T-helper 2 cell treated with Interferon-gamma antibody and Interleukin-4, amounts not matched to agents 100 ng/mL and 5 ng/mL, for 36 hours (primary cell): ENCODE measurements around the gene STEEP1. TPM values are rescaled to one million over a fixed set of nuclear protein-coding genes. Genes with fewer than 3 reads are reported as not detected.
"Not testable (repeated sequence)": the region's sequence is repeated elsewhere in the genome, so short reads cannot be mapped to it uniquely, and the experiment has no call there.

Source experiments
- intact Hi-C: fragments of 100-400 bp; cut with micrococcal nuclease; formaldehyde crosslinking; loops from one replicate; pipeline ENCODE4 v1.15.1; 2023
- total RNA-seq: library from RNA; stranded (reverse); gene quantifications from 2 replicates; pipeline ENCODE4 v1.2.3, GENCODE V29; 2022

STEEP1 gene
- total RNA-seq, 1 donor from 2014 or later, result 21.0 TPM

DNA sequence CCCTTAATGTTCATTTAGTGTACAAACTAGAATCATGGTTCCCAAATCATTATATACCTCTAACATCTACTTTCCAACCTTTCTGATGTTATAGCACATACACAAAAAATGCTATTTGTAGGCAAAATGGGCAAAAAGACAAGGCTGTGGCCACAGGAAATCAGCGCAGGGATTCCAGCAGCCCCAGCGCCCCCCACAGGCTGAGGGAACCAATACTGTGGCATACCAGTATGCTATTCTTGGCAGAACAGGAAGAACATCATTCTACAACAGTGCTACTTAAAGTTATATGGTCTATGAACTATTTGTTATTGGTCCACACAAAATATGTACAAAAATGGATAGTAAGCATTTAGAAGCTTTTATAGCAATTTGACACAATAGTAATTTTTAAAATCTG, 25.3 kb downstream of the STEEP1 start:
- intact Hi-C loops, result no loop called here

- intact Hi-C loops, result no loop called here
Observed at GRCh38 chrX:119537487-119537886, 27.7 kb downstream of the STEEP1 start.

DNA sequence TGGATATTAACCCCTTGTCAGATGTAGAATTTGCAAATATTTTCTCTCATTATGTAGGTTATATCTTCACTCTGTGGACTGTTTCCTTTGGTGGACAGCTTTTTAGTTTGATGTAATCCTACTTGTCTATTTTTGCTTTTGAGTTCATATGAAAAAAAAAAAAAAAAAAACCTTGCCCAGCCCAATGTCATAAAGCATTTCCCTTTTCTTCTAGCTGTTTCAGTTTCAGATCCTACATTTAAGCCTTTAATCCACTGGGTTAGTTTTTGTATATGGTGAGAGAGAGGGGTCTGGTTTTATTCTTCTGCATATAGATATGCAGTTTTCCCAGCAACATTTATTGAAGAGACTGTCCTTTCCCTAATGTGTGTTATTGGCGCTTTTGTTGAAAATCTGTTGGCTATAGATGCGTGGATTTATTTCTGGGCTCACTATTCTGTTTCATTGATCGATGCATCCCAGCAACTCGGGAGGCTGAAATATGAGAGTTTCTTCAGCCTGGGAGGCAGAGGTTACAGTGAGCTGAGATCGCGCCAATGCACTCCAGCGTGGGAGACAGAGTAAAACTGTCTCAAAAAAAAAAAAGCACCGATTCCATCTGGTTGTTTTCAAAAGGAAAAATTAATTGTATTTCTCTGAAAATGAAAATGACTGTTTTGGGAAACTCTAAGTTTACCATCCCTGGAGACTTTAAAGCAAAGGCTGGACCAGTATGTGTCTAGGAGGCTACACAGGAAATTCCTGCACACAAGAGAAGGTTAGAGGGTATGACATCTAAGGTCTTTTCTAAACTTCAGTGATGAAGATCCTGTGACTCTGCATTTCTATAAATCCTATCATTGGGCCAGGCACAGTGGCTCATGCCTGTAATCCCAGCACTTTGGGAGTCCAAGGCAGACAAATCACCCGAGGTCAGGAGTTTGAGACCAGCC, 35.6 kb downstream of the STEEP1 start:
- intact Hi-C loops, result no loop called here

DNA sequence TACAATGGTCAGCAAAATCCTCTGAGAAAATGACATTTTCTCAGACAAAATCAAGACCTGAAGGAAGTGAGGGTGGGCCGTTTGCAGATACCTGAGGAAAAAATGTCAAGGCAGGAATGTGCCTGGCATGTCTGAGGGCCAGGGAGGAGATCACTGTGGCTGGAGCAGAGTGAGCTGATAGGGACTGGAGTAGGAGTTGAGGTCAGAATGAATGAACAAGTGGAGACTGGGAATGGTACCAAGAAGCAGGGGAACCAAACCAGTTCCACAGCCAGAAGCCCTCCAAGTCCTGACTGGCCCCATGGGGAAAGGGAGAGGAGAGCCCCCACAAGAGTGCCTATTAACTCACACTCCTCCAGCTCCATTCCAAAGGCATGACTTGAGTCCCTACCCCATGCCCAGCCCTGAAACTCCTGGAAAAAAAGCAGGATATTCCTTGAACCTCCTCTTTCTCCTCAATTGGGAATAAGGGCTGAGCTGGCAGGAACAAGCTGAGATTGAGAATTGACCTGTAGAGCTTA, 41.5 kb downstream of the STEEP1 start:
- intact Hi-C loops, result no loop called here

GRCh38 chrX:119521246-119521645, 44.0 kb downstream of the STEEP1 start:
- intact Hi-C loops, result no loop called here

DNA sequence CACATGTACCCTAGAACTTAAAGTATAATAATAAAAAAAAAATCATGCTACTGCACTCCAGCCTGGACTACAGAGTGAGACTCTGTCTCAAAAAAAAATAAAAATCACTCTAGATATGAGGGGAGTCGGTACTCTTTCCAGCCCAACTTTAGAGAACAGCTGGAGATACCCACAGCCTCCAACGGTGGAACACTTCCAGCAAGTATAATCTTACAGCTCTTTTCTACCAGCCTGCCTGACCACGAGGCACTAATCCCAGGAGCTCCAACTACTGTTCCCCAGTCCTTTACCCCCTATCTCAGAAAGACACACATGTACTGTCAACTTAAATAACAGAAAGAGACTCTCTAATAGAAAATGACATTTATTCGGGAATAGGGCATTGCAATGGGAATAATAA, 46.8 kb downstream of the STEEP1 start:
- intact Hi-C loops, result loop anchor here (5.0 to 10.0 kb wide), 3 partner anchors 89 to 274 kb away; partner anchors contain the start of genes NKRF, RPL39 and SOWAHD

DNA sequence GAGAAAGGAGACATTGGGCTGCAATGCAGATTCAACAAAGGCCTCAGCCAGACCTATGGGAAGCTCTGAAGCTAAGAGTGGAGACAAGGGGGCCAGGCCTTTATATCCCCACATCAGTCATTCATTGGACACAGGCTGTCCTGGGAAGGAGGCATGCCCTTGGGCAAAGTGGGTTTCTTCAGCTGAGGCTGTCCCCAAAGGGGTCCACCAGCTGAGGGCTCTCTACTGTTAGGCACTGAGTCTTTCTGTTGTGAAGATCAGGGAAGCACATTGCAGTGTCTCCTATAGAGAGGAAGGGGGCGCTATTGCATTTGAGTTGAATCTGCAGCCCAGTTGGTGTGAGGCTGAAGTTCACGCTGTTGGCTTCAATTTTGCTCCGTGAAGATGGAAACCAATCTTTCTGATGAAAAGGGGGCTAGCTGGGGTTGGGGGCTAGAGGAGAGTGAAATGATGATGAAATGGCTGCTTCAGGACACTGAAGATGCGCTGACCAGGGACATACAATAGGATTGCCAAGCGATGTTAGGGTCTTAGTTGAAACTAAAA, 49.0 kb downstream of the STEEP1 start:
- intact Hi-C loops, result loop anchor here (1.0 to 10.0 kb wide), 7 partner anchors 47 to 371 kb away; partner anchors contain the start of genes NKRF, RPL39, SLC25A5 and SOWAHD

GRCh38 chrX:119512146-119512800, 52.9 kb downstream of the STEEP1 start:
- intact Hi-C loops, result loop anchor here (10.0 kb wide), 1 partner anchor 243 kb away; the partner anchor contains the start of gene SOWAHD

- intact Hi-C loops, result no loop called here
Observed at GRCh38 chrX:119507206-119507605, 58.0 kb downstream of the STEEP1 start.

GRCh38 chrX:119505945-119506344, 59.3 kb downstream of the STEEP1 start:
- intact Hi-C loops, result no loop called here

DNA sequence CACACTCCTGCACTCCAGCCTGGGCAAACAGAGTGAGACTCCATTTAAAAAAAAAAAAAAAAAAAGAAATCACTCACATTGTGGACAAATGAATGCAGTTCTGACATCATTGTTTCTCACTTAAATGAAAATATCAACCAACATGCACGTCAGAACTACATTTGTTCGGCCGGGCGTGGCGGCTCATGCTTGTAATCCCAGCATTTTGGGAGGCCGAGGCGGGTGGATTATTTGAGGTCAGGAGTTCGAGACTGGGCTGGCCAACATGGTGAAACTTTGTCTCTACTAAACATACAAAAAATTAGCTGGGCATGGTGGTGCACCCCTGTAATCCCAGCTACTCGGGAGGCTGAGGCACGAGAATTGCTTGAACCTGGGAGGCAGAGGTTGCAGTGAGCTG, 60.1 kb downstream of the STEEP1 start:
- intact Hi-C loops, result not testable (repeated sequence)

DNA sequence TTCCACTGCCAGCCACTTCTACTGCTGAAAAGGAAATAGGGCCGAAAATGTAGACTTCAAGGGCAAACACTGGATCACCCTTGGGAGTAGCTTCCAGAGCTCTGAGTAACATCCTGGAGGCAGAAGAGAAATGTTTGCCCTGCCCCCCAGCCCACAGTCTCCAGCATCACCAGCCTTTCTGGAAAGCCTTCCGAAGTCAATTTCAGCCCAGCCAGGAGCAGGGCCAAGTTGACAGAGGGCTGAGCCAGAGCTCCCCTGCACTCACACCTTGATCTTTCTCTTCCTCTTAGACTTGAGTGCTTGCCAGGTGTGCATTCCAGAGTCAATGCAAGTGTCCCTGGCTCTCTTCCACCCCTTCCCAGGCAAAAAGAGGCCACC, 61.7 kb downstream of the STEEP1 start:
- intact Hi-C loops, result no loop called here

- intact Hi-C loops, result no loop called here
Observed at GRCh38 chrX:119502727-119503483, 62.3 kb downstream of the STEEP1 start.

- intact Hi-C loops, result no loop called here
Observed at GRCh38 chrX:119501511-119502148, 63.6 kb downstream of the STEEP1 start.

- intact Hi-C loops, result no loop called here
Observed at GRCh38 chrX:119500061-119500800, 65.0 kb downstream of the STEEP1 start.

DNA sequence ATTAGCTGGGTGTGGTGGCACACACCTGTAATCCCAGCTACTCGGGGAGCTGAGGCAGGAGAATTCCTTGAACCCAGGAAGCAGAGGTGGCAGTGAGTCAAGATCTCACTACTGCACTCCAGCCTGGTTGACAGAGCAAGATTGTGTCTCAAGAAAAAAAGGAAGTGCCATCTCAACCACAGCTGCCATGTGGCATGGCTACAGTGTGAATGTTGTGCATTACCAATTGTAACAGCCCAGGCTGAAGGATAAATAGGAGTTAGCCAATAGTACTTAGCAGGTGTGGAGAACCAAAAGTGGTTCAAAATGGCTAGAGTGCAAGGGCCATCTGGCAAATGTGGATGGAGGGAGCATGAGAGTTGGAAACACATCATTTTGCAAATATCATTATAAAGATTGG, 68.0 kb downstream of the STEEP1 start:
- intact Hi-C loops, result no loop called here

DNA sequence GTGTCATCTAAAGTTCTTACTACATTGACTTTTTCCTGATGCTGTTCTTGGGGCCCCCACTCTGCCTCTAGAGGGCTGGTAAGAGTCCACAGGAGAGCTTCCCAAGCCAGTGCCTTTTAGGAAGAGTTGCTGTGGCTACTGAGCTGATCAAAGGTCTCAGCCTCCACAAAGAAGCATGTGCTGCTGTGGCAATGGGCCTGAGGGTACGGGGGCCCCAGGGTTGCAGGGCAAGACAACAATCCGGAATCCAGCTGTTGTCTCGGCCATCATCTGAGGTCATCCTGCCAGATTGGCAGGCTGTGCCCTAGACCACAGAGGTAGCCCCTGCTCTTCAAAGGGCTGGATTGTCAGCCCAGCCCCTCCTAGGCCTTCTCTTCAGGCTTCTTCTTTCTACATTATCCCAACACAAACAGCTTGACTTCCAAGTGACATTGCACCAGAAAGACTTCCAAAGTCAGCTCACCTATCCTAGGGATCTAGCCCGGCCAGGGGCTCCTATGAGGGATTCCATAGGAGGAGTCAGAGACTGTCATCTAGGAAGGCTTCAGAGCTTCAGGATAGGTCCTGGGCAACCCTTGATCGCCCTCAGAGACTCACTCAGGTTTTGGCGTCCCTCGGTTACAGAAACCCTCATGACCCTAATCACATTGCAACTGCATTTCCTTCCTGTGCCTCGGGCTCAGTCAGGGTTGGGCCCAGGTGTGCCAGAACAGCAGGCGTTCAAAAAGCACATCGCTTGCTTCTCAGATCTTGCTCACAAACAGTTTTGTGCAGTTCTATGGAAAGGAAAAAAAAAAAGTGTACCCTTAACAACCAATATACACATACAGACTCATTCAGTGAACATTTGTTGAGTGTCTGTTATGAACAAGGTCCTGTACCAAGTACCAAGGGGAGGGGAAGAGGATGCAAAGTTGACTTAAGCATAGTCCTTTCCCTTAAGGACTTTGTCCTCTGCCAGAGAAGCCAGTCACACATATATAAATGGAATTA, 69.2 kb downstream of the STEEP1 start:
- intact Hi-C loops, result no loop called here

- intact Hi-C loops, result not testable (repeated sequence)
Observed at GRCh38 chrX:119493851-119494495, 71.2 kb downstream of the STEEP1 start.
